HG03571 (cell line): ENCODE measurements around the gene LRRC8D.
"Not testable (repeated sequence)": the region's sequence is repeated elsewhere in the genome, so short reads cannot be mapped to it uniquely, and the experiment has no call there.

Experiments used
- ATAC-seq: cut with Tn5 transposase; IDR thresholded peaks from one replicate; pipeline ENCODE4 v1.9.1; 2021; ENCODE audit not compliant: unreplicated experiment

Gene LRRC8D

DNA sequence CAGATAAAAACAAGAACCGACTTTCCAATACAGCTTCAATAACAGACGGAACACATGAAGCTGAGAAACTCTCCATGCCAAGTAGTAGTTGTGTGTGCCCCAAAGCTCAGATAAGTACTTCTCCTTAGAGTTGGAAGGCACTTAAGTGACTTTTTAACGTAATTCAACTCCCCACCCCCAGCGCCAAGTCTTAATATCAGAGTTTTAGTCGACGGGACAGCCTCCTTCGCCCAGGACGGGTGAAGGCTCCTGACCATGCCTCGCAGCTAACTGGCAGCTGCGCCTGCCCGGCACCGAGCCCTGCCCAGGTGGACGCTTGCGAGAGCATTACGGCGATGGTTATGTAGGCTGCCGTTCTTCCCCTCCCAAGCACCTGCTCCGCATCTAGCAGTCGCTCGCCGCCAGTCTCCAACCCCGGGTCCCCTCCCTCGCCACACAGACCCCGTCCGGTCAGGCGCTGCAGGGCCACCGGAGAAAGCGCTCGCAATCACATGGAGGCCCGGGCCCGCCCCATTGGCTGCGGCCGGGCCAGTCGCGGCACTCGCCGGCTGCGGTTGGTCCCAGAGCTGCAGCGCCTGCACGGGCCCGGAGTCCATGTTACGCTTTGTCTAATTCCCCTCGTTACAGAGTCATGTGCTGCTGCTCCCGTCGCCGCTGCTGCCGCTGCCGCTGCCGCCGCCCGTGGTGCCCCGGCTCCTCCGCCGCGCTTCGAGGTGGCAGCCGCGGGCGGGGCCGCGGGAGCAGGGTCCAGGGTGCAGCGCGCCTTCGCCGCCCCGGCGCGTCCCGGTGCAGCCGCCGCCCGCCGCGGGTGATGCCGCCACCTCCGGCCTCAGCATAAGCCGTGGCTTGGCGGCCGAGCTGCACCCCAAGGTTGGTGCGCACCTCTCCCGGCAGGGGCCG is at the start of gene LRRC8D:
LRRC8D (plus strand) TSS at position 611 of the 900 bp plus-strand sequence. CDS start 112,037 bp downstream, outside the sequence.
- ATAC-seq, result peak; percentile 73

DNA sequence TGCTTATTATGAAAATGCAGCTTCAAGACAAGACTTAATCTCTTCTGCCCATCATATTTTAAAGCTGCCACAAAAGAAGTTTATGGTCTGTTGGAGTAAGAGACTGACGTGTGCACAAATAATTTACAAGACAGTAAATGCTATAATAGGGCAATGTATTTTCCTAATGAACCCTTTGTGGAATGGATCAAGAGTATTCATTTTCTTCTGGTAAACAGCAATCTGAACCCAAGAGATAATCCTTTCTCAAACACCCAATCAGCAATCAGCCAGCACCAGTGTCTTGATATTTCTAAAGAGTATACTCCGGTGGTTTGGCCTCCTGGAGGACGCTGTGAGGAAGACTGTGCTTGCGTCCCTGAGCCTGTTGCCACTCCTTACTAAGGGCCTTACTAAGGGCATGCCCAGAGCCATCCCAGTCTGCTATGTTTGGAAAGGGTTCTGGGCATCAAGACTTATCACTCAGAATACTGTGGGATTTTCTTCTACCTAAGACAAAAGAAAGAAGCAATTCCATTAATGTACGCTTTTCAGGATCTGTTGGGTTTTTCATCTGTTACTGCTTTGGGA is 48.8 kb upstream of the LRRC8D start:
- no peak for ATAC-seq

DNA sequence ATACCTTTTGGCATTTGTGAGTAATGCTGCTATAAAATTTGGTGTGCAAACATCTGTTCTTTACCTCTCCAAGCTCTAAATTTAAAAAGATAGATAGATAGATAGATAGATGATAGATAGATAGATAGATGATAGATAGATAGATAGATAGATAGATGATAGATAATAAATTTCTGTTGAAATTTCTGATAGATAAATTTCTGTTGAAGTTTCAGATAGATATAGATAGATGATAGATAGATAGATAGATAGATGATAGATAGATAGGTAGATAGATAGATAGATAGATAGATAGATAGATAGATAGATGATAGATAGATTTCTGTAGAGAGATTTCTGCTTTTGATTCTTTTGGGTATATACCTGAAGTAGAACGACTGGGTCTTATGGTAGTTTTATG is 44.7 kb upstream of the LRRC8D start:
- ATAC-seq, result not testable (repeated sequence)

DNA sequence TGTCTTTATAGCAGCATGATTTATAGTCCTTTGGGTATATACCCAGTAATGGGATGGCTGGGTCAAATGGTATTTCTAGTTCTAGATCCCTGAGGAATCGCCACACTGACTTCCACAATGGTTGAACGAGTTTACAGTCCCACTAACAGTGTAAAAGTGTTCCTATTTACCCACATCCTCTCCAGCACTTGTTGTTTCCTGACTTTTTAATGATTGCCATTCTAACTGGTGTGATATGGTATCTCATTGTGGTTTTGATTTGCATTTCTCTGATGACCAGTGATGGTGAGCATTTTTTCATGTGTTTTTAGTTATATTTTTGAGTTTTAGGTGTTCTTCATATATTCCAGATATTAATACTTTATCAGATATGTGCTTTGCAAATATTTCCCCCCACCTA is 43.6 kb upstream of the LRRC8D start:
- ATAC-seq, result not testable (repeated sequence)

DNA sequence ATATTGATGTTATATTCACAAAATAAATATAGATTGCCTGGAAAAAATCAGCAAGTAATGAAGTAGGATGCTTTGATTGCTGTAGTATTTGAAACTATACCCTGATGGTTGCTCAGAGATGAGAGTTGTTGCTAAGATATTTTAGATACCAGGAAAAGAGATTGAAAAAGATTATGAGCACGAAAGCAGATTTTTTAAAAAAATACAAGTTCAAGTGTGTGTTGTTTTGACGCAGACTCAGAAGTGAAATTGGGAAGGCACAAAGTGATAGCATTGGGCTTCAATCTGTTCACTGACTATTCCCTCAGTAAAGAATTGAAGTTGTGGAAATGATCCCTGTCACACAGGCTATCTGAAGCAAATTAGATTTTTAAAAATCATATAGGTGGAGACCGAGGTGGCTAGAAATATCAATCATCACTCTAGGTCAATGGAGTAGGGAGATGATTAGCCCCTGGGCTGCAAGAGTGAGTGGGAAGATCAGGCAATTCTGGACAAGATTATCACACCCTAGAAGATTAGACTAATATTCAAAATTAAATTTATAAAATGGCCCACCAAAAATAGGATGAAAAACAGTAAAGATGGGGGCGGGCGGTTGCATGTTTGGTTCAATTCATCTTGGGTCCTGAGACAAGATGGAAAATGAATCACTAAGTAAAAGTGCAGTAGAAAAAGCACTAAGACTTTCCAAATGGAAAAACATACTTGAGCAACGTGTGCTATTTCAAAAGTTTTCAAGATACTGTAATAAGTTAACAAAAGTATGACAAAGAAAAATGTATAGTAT is 41.5 kb upstream of the LRRC8D start:
- no peak for ATAC-seq

DNA sequence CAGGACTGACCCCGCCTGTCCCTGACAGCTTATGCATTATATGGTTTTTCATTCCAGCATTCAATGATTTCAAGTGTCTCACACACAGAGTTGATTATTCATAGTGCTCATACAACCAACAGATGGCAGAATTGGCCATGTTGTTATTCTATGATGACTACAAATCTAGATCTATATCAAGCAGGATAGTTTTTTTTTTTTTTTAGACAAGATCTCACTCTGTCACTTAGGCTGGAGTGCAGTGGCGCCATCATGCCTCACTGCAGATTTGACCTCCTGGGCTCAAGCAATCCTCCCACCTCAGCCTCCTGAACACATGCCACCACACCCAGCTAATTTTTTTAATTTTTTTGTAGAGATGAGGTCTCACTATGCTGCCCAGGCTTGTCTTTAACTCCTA is 40.1 kb upstream of the LRRC8D start:
- no peak for ATAC-seq

DNA sequence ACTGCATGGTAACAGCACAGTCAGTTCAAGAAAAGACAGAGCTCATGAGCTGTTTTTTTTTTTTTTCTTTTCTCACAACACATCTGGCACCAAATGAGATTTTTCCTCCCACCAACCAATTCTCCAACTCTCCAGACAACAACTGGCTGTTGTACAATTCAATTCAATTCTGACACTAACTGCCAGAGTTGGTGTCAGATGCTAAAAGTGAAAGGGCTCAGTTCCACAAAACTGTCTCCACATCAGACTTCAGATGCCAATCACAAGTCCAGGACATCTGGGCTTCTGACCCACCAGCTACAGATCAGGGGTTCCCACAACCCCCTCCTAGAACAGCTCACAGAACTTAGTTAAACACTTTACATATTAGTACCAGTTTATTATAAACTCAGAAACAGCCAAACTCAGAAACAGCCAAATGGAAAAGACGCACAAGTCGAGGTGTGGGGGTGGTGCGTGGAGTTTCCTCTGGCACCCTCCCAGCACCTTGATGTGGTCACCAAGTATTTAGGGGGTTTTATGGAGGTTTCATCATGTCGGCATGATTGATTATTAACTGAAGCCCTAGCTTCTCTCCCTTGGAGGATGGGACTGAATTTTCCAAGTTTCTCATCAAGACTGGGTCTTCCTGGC is 39.2 kb upstream of the LRRC8D start:
- ATAC-seq, result peak; percentile 78

DNA sequence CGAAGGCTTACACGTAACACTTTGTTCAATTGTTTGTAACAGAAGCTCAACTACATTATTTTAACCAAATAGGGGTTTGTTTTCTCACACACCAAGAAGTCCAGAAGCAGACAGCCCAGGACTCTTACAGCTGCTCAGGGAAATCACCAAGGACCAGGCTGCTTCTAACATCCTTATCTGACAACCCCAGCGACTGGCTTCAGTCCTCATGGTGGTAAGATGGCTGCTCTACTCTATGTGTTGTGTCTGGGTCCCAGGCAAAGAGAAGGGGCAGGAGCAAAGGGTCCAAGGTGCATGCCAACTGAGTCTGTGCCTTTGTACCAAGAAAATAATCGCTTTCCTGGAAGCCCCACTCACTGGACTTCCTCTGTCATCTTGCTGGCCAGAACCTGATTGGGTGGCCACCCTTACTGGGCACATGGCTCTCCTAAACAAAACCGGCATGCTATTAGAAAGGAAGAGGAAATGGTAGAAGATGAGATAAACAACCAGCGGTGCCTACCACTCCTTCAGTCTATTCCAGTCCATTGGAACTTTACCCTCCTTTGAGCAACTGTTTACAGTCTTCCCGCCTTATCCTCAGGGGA is 34.1 kb upstream of the LRRC8D start:
- no peak for ATAC-seq

DNA sequence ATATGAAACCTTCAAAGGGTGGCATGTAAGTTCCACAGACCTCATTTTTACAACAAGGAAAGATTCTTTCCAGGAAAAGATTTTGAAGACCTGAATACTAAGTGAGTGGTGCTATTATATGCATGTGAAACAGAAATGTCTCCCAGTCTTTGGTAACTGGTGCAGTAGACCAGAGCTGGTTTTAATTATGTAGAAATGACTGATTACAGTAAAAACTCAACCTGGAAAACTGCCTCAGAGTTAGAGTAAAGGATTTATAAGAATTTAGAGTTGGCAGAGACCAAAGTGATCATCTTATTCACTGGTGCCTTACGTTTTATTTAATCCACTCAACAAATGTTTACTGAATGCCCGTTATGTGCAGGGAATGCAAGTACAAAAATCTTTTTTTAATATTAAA is 30.2 kb upstream of the LRRC8D start:
- ATAC-seq, result no peak

DNA sequence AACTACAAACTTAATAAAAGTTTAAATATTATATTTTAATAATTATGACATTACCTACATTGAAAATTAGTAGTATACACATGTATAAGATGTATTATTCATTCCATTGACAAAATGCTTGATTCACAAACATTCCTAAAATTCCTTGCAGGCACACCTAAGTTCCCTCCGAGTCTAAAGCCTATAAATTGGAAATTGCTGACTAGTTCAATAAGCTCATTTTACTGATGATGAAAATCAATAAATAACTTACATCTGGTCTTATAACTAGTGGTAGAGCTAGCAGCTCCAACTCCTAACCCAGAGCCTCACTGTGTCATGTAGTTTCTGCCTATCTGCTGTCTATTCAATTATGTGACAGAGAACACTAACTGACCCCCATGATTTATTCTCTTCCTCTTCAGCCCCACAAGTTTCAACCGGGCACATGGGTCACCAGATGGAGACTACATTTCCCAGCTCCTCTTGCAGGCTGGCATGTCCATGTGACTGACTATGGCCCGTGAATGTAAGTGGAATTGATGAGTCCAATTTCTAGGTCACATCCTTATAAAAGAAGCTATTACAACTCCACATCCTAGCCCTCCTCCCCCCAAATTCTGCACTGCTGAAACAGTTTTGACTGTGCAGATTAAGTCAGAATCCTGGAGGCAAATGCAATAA is 29.6 kb upstream of the LRRC8D start:
- ATAC-seq, result no peak

DNA sequence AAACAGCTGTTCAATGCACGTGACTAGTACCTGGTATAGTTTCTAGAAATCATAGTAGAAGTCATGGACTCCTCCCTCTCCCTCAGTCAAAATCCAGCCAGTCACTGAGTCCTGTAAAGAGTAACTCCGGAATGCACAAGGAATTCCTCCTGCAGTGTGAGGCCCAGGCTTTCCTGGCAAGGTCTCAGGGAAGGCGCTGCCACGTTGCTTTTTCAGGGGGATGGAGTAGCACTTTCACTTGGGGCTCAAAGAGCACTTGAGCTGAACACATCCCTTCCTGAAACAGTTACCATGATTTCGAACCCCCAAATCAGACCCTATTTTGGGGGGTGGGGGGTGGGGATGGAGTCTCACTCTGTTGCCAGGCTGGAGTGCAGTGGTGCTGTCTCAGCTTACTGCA is 26.4 kb upstream of the LRRC8D start:
- ATAC-seq, result no peak

DNA sequence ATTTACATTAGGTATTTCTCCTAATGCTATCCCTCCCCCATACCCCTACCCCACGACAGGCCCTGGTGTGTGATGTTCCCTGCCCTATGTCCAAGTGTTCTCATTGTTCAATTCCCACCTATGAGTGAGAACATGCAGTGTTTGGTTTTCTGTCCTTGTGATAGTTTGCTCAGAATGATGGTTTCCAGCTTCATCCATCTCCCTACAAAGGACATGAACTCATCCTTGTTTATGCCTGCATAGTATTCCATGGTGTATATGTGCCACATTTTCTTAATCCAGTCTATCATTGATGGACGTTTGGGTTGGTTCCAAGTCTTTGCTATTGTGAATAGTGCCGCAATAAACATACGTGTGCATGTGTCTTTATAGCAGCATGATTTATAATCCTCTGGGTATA is 25.3 kb upstream of the LRRC8D start:
- not testable (repeated sequence) for ATAC-seq

DNA sequence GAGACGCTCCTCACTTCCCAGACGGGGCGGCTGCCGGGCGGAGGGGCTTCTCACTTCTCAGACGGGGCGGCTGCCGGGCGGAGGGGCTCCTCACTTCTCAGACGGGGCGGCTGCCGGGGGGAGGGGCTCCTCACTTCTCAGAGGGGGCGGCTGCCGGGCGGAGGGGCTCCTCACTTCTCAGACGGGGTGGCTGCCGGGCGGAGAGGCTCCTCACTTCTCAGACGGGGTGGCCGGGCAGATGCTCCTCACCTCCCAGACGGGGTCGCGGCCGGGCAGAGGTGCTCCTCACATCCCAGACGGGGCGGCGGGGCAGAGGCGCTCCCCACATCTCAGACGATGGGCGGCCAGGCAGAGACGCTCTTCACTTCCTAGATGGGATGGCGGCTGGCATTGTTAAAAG is 23.0 kb upstream of the LRRC8D start:
- ATAC-seq, result not testable (repeated sequence)

DNA sequence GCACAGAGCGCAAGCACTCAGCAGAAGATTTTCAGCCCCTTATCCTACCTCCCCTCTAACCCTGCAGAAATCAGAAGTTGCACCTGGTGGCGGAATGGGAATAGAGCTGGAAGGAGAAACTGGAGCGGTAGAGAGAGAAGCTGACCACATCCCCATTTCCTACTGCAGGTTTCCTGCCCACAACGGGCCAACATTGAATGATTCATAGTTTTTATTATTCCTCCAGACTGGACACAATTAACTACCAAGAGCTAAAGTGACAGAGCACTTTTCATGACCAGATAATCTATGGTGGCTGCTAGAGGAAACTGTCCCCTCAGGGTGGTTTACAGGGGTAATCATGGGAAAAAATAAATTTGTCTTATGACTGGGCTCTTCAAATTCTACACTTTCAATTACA is 21.3 kb upstream of the LRRC8D start:
- ATAC-seq, result no peak

DNA sequence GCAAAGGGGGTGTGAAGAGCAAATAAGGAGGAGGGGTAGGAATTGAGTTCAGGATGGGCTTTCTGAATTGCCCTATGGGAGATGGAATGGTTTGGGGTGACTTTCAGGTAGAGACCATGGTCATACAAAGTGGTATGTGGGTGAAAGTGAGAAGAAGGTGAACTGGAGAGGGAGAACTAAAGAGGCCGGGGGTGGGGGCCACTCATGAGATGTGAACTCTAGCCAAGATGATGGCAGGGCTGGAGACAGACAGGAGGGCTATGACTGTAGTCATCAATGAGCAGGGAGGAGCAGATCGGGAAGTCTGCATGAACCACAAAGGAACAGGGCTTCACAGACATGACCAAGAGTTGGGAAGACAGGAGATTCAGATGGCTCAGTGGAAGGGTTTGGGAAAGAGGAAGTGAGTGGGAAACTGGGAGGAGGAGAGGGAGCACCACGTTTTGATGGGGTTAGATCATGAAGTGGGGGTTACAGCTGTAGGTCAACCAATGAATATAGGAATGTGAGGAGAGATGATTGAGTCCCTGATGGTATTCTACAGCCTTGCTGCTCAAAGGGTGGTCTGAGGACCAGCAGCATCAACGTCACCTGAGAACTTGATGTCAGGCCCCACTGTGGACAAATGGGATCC is 20.7 kb upstream of the LRRC8D start:
- no peak for ATAC-seq

DNA sequence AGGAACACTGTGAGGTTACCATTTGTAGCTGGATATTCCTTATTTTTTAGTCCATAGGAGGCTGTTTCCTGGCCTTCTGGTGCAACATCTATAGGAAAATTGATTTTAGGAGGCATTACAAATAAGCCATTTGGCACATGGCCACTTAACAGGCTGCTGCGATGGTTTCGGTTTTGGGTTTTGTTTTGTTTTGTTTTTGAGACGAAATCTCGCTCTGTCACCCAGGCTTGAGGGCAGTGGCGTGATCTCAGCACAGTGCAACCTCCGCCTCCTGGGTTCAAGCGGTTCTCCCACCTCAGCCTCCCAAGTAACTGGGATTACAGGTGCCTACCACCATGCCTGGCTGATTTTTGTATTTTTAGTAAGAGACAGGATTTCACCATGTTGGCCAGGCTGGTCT is 20.1 kb upstream of the LRRC8D start:
- ATAC-seq, result no peak

DNA sequence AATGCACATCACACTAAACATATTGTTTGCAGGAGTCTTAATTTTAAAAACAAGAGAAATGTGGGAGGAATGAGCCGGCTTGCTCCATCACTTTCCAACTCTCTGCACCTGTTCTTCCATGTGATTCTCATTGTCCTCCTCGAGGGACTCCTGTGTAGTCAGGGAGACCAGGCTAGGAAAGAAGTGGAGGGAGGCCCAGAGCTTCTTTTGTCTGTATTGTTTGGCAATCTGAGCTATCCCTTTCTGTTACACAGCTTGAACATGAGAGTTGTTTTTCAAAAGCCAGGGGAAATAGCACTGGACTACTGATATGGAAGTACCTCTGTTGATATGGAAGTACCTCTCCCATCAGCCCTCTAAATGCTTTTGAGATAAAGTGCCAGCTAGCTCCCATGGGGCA is 18.8 kb upstream of the LRRC8D start:
- ATAC-seq, result no peak

DNA sequence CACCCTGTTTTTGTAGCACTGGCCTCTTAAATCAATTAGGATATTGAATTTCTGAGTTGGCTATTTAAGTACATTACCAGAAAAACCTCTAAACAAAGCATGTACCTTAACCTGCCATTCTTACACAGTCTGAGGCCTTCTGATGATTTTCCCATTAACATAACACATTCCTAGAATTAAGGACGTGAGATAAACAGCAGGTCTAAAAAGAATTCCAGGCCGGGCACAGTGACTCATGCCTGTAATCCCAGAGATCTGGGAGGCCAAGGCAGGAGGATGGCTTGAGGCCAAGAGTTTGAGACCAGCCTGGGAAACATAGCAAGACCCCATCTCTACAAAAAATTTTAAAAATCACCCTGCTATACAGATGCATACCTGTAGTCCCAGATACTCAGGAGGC is 18.0 kb upstream of the LRRC8D start:
- ATAC-seq, result no peak

DNA sequence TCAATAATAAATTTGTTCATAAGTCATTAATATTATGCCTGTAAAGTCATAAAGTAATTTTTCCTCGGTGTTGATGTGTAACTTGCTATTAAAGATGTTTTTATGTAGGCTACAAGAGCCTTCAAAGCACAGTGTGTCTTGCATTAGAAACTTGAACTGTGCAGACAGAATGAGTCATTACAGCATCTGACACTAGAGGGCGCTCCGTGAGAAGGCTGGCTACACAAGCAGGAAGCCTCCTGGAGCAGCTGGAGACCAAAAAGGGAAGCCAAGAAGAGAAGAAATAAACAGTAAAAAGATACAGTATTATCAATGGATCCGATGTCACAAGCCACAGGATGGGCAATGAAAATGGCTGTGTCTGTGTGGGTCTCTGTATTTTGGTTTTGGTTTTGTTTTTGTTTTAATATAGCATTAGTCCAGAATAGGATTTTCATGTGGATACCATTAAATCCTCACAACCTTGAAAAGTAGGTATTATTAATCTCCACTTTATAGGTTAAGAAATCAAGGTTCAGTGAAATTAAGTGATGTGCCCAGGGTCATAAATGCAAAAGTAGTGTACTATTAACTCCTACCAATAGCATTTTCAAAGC is 16.1 kb upstream of the LRRC8D start:
- ATAC-seq, result no peak

DNA sequence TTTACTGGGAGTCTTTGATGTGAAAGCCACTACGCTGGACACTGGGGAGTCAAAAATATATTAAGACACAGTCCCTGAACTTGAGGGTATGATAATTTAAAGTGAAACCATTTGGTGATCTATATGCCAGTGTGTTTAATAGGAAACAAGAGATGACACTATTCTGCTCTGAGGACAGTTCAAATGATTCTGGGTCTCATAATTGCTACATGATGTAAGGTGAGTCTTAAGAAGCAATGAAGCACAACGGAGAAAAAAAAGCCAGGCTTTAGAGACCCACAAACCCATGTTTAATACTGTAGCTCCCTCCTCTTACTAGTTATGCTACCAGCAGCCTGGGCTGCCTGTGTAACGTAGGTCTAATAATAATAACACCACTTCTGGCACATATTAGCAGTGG is 14.2 kb upstream of the LRRC8D start:
- ATAC-seq, result no peak
